NT2/D1 (cell line): ENCODE data around the gene ABI3.

ENCODE experiments used
- YY1 ChIP-seq: IDR thresholded peaks from 2 replicates; pipeline ENCODE4 v1.6.1; 2011; ENCODE audit not compliant: insufficient read length, insufficient read depth
- ZNF274 ChIP-seq: IDR thresholded peaks from 2 replicates; pipeline ENCODE4 v1.6.1; 2011; ENCODE audit warnings: mild to moderate bottlenecking, low read depth, low read length

- TF ChIP-seq ZNF274, result no peak
- TF ChIP-seq YY1, result no peak
Measured at GRCh38 chr17:49180998-49181635, 29.4 kb upstream of the ABI3 start.
